Stomach smooth muscle (tissue), 2 donors: Measurements from ENCODE around the gene GREB1.

ENCODE experiments used
- H3K27ac ChIP-seq: one replicate; pipeline ENCODE4 v1.7.0; 2013; ENCODE audit warnings: mild to moderate bottlenecking, low read length, inconsistent platforms
- H3K27me3 ChIP-seq, 2 donors: one replicate each; pipeline ENCODE4 v1.7.0; 2013; ENCODE audit warnings: low read length in 2 of 2; ENCODE audit not compliant: insufficient read depth in 2 of 2, control insufficient read depth in 1 of 2
- H3K36me3 ChIP-seq, 2 donors: one replicate each; pipeline ENCODE4 v1.7.0; 2013; ENCODE audit warnings: low read length in 2 of 2; ENCODE audit not compliant: control insufficient read depth in 2 of 2, insufficient read depth in 2 of 2
- H3K4me1 ChIP-seq: one replicate; pipeline ENCODE4 v1.7.0; 2013; ENCODE audit warnings: low read length; ENCODE audit not compliant: control insufficient read depth, insufficient read depth
- H3K4me3 ChIP-seq, 2 donors: one replicate each; pipeline ENCODE4 v1.7.0; 2013; ENCODE audit warnings: low read length in 2 of 2
- H3K9ac ChIP-seq, 2 donors: one replicate each; pipeline ENCODE4 v1.7.0; 2013; ENCODE audit warnings: low read length in 2 of 2, mild to moderate bottlenecking in 1 of 2
- H3K9me3 ChIP-seq, 2 donors: one replicate each; pipeline ENCODE4 v1.7.0; 2013; ENCODE audit warnings: low read length in 2 of 2; ENCODE audit not compliant: control insufficient read depth in 2 of 2
- donor health status: healthy.
- donor health status: Pancreatic carcinoma.

Gene GREB1

GRCh38 chr2:11631462-11631861 is 97.6 kb downstream of the GREB1 start:
- no peaks in the 10 kb centered on the region for H3K4me1 ChIP-seq
- no peaks in the 10 kb centered on the region for H3K27me3 ChIP-seq
- no peak overlapping the region for H3K4me3 ChIP-seq
- H3K36me3 ChIP-seq: no peaks in the 10 kb centered on the region
- H3K9me3 ChIP-seq: peaks cover 3 to 8% of the 10 kb centered on the region in 2 donors
- no peak overlapping the region for H3K9ac ChIP-seq
- H3K27ac ChIP-seq: no peak overlapping the region

GRCh38 chr2:11633923-11634478 is 100.2 kb downstream of the GREB1 start:
- H3K4me1 ChIP-seq: no peaks in the 10 kb centered on the region

GRCh38 chr2:11634584-11634983 is 100.7 kb downstream of the GREB1 start:
- Histone ChIP-seq H3K27me3 (no peaks in the 10 kb centered on the region), H3K27ac (no peak overlapping the region), H3K9me3 (no peaks in the 10 kb centered on the region), H3K9ac (no peak overlapping the region), H3K36me3 (no peaks in the 10 kb centered on the region), H3K4me1 (no peaks in the 10 kb centered on the region), H3K4me3 (no peak overlapping the region)

More at GRCh38 chr2:11633923-11634478, 100.2 kb downstream of the GREB1 start:
- Histone ChIP-seq H3K27ac (no peak overlapping the region), H3K4me3 (no peak overlapping the region), H3K9me3 (no peaks in the 10 kb centered on the region), H3K27me3 (no peaks in the 10 kb centered on the region), H3K36me3 (no peaks in the 10 kb centered on the region), H3K9ac (no peak overlapping the region)

DNA sequence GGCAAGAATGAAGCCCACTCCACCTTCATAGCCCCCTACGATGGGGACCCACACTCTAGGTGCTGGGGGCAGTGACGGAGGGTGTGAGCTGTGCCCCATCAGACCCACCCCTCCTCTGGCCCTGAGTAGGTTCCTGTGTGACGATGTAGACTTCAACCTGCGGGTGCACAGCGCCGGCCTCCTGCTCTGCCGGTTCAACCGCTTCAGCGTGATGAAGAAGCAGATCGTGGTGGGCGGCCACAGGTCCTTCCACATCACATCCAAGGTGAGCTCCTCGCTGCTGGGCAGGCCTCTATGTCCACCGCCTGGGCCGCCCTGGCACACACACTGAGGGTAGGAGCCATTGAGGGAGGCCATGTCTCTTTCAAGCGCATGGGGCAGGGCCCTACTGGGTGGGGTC is 101.3 kb downstream of the GREB1 start:
- Histone ChIP-seq H3K27ac (no peak overlapping the region), H3K27me3 (no peaks in the 10 kb centered on the region), H3K9me3 (no peaks in the 10 kb centered on the region), H3K4me3 (no peak overlapping the region), H3K36me3 (no peaks in the 10 kb centered on the region), H3K4me1 (no peaks in the 10 kb centered on the region), H3K9ac (no peak overlapping the region)

DNA sequence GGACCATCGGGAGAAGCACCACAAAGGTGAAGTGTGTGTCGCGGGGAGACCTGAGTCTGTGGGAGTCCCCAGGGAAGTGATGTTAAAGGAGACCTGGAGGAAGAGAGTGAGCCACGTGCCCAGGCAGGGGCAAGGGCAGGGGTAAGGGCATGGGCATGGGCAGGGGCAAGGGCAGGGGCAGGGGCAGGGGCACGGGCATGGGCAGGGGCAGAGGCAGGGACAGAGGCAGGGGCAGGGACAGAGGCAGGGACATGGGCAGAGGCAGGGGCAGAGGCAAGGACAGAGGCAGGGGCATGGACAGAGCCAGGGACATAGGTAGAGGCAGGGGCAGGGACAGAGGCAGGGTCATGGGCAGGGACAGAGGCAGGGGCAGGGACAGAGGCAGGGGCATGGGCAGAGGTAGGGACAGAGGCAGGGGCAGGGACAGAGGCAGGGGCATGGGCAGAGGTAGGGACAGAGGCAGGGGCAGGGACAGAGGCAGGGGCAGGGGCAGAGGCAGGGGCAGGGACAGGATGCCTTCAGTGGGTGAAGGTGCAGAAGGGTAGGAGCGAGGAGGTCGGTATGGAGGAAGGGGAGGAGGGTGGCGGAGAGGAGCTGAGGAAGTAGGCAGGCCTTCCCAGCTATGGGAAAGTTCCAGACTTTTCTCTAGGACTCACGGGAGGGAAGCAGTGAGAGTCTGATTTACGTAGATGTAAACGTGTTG is 102.9 kb downstream of the GREB1 start:
- H3K9me3 ChIP-seq: no peaks in the 10 kb centered on the region
- no peak overlapping the region for H3K4me3 ChIP-seq
- no peak overlapping the region for H3K27ac ChIP-seq
- no peaks in the 10 kb centered on the region for H3K36me3 ChIP-seq
- H3K9ac ChIP-seq: no peak overlapping the region
- H3K27me3 ChIP-seq: no peaks in the 10 kb centered on the region
- H3K4me1 ChIP-seq: no peaks in the 10 kb centered on the region

DNA sequence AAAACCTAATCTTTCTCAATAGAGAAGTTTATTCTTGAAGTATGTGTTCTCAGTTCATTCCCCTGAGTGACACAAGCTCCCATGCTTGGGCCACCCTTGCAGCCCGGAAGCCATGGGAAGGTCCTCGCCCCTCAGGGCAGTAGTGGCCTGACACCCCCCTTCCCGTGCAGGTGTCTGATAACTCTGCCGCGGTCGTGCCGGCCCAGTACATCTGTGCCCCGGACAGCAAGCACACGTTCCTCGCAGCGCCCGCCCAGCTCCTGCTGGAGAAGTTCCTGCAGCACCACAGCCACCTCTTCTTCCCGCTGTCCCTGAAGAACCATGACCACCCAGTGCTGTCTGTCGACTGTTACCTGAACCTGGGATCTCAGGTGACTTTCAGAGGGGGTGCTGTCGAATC is 103.7 kb downstream of the GREB1 start:
- H3K4me3 ChIP-seq: no peak overlapping the region
- H3K36me3 ChIP-seq: no peaks in the 10 kb centered on the region

DNA sequence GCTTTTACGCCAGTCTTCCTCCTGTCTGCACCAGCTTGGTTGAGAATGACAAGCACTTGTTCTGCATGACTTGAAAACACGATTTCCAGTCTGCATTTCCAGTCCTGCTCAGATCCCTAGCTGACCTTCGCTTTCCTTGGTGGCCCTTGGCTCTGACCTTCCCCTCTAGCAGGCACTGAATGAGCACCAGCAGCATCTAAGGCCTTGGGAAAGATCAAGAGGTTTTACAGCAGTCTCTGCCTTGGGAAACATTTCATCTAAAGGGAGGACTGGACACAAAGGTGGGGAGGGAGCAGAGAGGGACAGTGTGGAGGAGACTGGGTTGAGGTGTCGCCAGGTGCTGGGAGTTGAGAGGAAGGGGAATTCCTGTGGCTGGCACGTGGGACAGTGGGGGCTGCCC is 105.7 kb downstream of the GREB1 start:
- Histone ChIP-seq H3K9me3 (no peaks in the 10 kb centered on the region), H3K27me3 (no peaks in the 10 kb centered on the region), H3K9ac (no peak overlapping the region), H3K27ac (no peak overlapping the region), H3K4me3 (no peak overlapping the region), H3K4me1 (no peaks in the 10 kb centered on the region), H3K36me3 (no peaks in the 10 kb centered on the region)

More for the DNA sequence above, 103.7 kb downstream of the GREB1 start:
- Histone ChIP-seq H3K27ac (no peak overlapping the region), H3K9ac (no peak overlapping the region), H3K27me3 (no peaks in the 10 kb centered on the region), H3K9me3 (no peaks in the 10 kb centered on the region), H3K4me1 (no peaks in the 10 kb centered on the region)

- Histone ChIP-seq H3K4me3 (no peak overlapping the region), H3K9ac (no peak overlapping the region), H3K27ac (no peak overlapping the region), H3K9me3 (no peaks in the 10 kb centered on the region), H3K27me3 (no peaks in the 10 kb centered on the region), H3K36me3 (no peaks in the 10 kb centered on the region), H3K4me1 (no peaks in the 10 kb centered on the region)
These were observed 106.3 kb downstream of the GREB1 start for GRCh38 chr2:11640132-11640531.

GRCh38 chr2:11642972-11643371 is 109.1 kb downstream of the GREB1 start:
- Histone ChIP-seq H3K27me3 (peaks cover 0 to 2% of the 10 kb centered on the region in 2 donors), H3K4me1 (no peaks in the 10 kb centered on the region), H3K27ac (no peak overlapping the region), H3K9me3 (no peaks in the 10 kb centered on the region), H3K4me3 (no peak overlapping the region), H3K9ac (no peak overlapping the region), H3K36me3 (no peaks in the 10 kb centered on the region)

DNA sequence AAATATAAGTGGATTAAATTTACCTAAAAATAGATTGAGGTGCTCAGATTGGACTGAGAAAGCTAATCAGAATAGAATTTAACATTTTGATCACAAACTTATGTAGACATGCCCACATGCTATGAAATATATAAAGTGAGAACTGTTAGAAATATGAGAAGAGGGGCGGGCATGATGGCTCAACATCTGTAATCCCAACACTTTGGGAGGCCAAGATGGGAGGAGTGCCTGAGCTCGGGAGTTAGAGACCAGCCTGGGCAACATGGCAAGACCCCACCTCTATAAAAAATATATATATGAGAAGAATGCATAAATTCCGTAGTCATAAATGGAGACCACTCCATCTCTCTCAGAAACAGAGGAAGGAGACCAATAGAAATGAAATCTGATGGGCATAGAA is 110.4 kb downstream of the GREB1 start:
- no peak overlapping the region for H3K27ac ChIP-seq
- no peaks in the 10 kb centered on the region for H3K4me1 ChIP-seq
- peaks cover 0 to 2% of the 10 kb centered on the region in 2 donors for H3K27me3 ChIP-seq
- no peak overlapping the region for H3K9ac ChIP-seq
- H3K9me3 ChIP-seq: no peaks in the 10 kb centered on the region
- no peak overlapping the region for H3K4me3 ChIP-seq
- H3K36me3 ChIP-seq: no peaks in the 10 kb centered on the region

- Histone ChIP-seq H3K36me3 (no peaks in the 10 kb centered on the region), H3K4me3 (no peak overlapping the region), H3K9ac (no peak overlapping the region), H3K27ac (no peak overlapping the region), H3K4me1 (no peaks in the 10 kb centered on the region), H3K9me3 (no peaks in the 10 kb centered on the region), H3K27me3 (peaks cover 0 to 2% of the 10 kb centered on the region in 2 donors)
These were observed 112.7 kb downstream of the GREB1 start for GRCh38 chr2:11646530-11646929.
